NCI-H146 treated with DMSO at 0.1 percent for 48 hours (cell line): Measurements from ENCODE around the gene DHX15.
A peak's percentile ranks its signal among the peaks of the same experiment; 100 is the strongest.
"Not testable (repeated sequence)": the region's sequence is repeated elsewhere in the genome, so short reads cannot be mapped to it uniquely, and the experiment has no call there.

Experiments
- DNase-seq: peaks from one replicate; lab custom pipeline; 2025; ENCODE audit not compliant: unreplicated experiment; lab: John Stamatoyannopoulos, UW

The DHX15 gene

GRCh38 chr4:24550441-24551175 is 33.7 kb downstream of the DHX15 start:
- DNase-seq: no peak

GRCh38 chr4:24547979-24548378 is 36.4 kb downstream of the DHX15 start:
- DNase-seq: no peak

GRCh38 chr4:24544208-24544988 is 40.0 kb downstream of the DHX15 start:
- DNase-seq: no peak

- no peak for DNase-seq
Observed at GRCh38 chr4:24537025-24537424, 47.3 kb downstream of the DHX15 start.

GRCh38 chr4:24535399-24535798 is 49.0 kb downstream of the DHX15 start:
- no peak for DNase-seq

- DNase-seq: no peak
Observed at GRCh38 chr4:24533364-24533763, 51.0 kb downstream of the DHX15 start.

- DNase-seq: peak; percentile 7
Observed at GRCh38 chr4:24529555-24529954, 54.8 kb downstream of the DHX15 start.

GRCh38 chr4:24527371-24527770 is 57.0 kb downstream of the DHX15 start:
- DNase-seq: no peak

GRCh38 chr4:24521544-24521943 is 62.8 kb downstream of the DHX15 start:
- no peak for DNase-seq

GRCh38 chr4:24519649-24520048 is 64.7 kb downstream of the DHX15 start:
- DNase-seq: no peak

GRCh38 chr4:24517676-24518075 is 66.7 kb downstream of the DHX15 start:
- DNase-seq: no peak

GRCh38 chr4:24516926-24517325 is 67.4 kb downstream of the DHX15 start:
- DNase-seq: no peak

GRCh38 chr4:24515698-24516097 is 68.7 kb downstream of the DHX15 start:
- no peak for DNase-seq

- DNase-seq: no peak
Observed at GRCh38 chr4:24514808-24515207, 69.5 kb downstream of the DHX15 start.

GRCh38 chr4:24513718-24514117 is 70.6 kb downstream of the DHX15 start:
- DNase-seq: no peak

GRCh38 chr4:24511371-24512063 is 72.8 kb downstream of the DHX15 start:
- no peak for DNase-seq

GRCh38 chr4:24510091-24510490 is 74.3 kb downstream of the DHX15 start:
- no peak for DNase-seq

- DNase-seq: no peak
Observed at GRCh38 chr4:24508541-24508940, 75.8 kb downstream of the DHX15 start.

- no peak for DNase-seq
Observed at GRCh38 chr4:24507439-24507838, 76.9 kb downstream of the DHX15 start.

GRCh38 chr4:24503090-24503489 is 81.3 kb downstream of the DHX15 start:
- DNase-seq: not testable (repeated sequence)

GRCh38 chr4:24497221-24497620 is 87.1 kb downstream of the DHX15 start:
- DNase-seq: no peak

GRCh38 chr4:24496597-24496996 is 87.8 kb downstream of the DHX15 start:
- no peak for DNase-seq
